ENCODE data around the gene MAPK4. TPM values are rescaled to one million over a fixed set of nuclear protein-coding genes. Genes with fewer than 3 reads are reported as not detected.

Gene MAPK4
- total RNA-seq, 8 experiments from 2014 or later, result 0.46 to 13.1 (median 10.6) TPM

GRCh38 chr18:50616484-50617048, 56.7 kb downstream of the MAPK4 start:
- in situ Hi-C loops (cut with MboI; ENCODE audit: low pct_unique_long_range_greater_than_20kb in 2 of 9, low sequenced_read_pairs in 9 of 9, unreplicated experiment in 9 of 9), result no loop called here
- WGBS, 10 experiments, result 17 to 100% (median 75%) methylated on average over 1 to 5 of the region's 5 CpGs; no CpG with 5 or more reads in 4 of the 10 experiments
- H3K27ac ChIP-seq, result no peak overlapping the region
- H3K4me3 ChIP-seq, result no peak overlapping the region
- ATAC-seq (replicated peaks in 6 of 8), result peak in 1 of 8 experiments; percentile 43
- H3K4me1 ChIP-seq (replicated peaks in 1 of 2), result no peaks in the 10 kb centered on the region

GRCh38 chr18:50619861-50620275, 60.0 kb downstream of the MAPK4 start:
- ATAC-seq (replicated peaks in 6 of 8), result peak in 1 of 8 experiments; percentile 51
- Histone ChIP-seq H3K4me1 (replicated peaks in 1 of 2) (no peaks in the 10 kb centered on the region), H3K4me3 (no peak overlapping the region), H3K27ac (no peak overlapping the region)
- WGBS, 10 experiments, result 20 to 100% (median 96%) methylated on average over 1 to 3 of the region's 4 CpGs
- in situ Hi-C loops (cut with MboI; ENCODE audit: low pct_unique_long_range_greater_than_20kb in 2 of 9, low sequenced_read_pairs in 9 of 9, unreplicated experiment in 9 of 9), result no loop called here

GRCh38 chr18:50620319-50620718, 60.4 kb downstream of the MAPK4 start:
- in situ Hi-C loops (cut with MboI; ENCODE audit: low pct_unique_long_range_greater_than_20kb in 2 of 9, low sequenced_read_pairs in 9 of 9, unreplicated experiment in 9 of 9), result no loop called here
- Histone ChIP-seq H3K4me3 (no peak overlapping the region), H3K27ac (no peak overlapping the region), H3K4me1 (replicated peaks in 1 of 2) (no peaks in the 10 kb centered on the region)
- 27 to 100% (median 91%) methylated on average over 1 to 2 of the region's 2 CpGs; no CpG with 5 or more reads in 2 of the 10 experiments for WGBS, 10 experiments
- no peak for ATAC-seq (replicated peaks in 6 of 8)

GRCh38 chr18:50621366-50621765, 61.5 kb downstream of the MAPK4 start:
- Histone ChIP-seq H3K4me3 (no peak overlapping the region), H3K4me1 (replicated peaks in 1 of 2) (no peaks in the 10 kb centered on the region), H3K27ac (no peak overlapping the region)
- ATAC-seq (replicated peaks in 6 of 8), result no peak
- 29 to 100% (median 85%) methylated on average over 1 to 2 of the region's 2 CpGs; no CpG with 5 or more reads in 6 of the 10 experiments for WGBS, 10 experiments
- in situ Hi-C loops (cut with MboI; ENCODE audit: low pct_unique_long_range_greater_than_20kb in 2 of 9, low sequenced_read_pairs in 9 of 9, unreplicated experiment in 9 of 9), result no loop called here

GRCh38 chr18:50622320-50622719, 62.4 kb downstream of the MAPK4 start:
- H3K4me3 ChIP-seq, result no peak overlapping the region
- H3K27ac ChIP-seq, result no peak overlapping the region
- 33 to 94% (median 86%) methylated on average over 1 to 3 of the region's 3 CpGs; no CpG with 5 or more reads in 5 of the 10 experiments for WGBS, 10 experiments
- H3K4me1 ChIP-seq (replicated peaks in 1 of 2), result no peaks in the 10 kb centered on the region
- peak in 1 of 8 experiments; percentile 49 for ATAC-seq (replicated peaks in 6 of 8)
- in situ Hi-C loops (cut with MboI; ENCODE audit: low pct_unique_long_range_greater_than_20kb in 2 of 9, low sequenced_read_pairs in 9 of 9, unreplicated experiment in 9 of 9), result no loop called here

GRCh38 chr18:50622865-50623393, 63.0 kb downstream of the MAPK4 start:
- ATAC-seq (replicated peaks in 6 of 8), result no peak
- no peaks in the 10 kb centered on the region for H3K4me1 ChIP-seq (replicated peaks in 1 of 2)
- no peak overlapping the region for H3K4me3 ChIP-seq
- 0 to 100% (median 48%) methylated on average over 1 to 6 of the region's 7 CpGs; no CpG with 5 or more reads in 1 of the 10 experiments for WGBS, 10 experiments
- H3K27ac ChIP-seq, result no peak overlapping the region
- in situ Hi-C loops (cut with MboI; ENCODE audit: low pct_unique_long_range_greater_than_20kb in 2 of 9, low sequenced_read_pairs in 9 of 9, unreplicated experiment in 9 of 9), result no loop called here

- no peak for ATAC-seq (replicated peaks in 6 of 8)
- 0 to 93% (median 45%) methylated on average over 1 to 4 of the region's 4 CpGs; no CpG with 5 or more reads in 1 of the 10 experiments for WGBS, 10 experiments
- in situ Hi-C loops (cut with MboI; ENCODE audit: low pct_unique_long_range_greater_than_20kb in 2 of 9, low sequenced_read_pairs in 9 of 9, unreplicated experiment in 9 of 9), result no loop called here
- Histone ChIP-seq H3K4me3 (no peak overlapping the region), H3K4me1 (replicated peaks in 1 of 2) (peaks cover 0 to 3% of the 10 kb centered on the region in 2 donors), H3K27ac (no peak overlapping the region)
Observed at GRCh38 chr18:50623694-50624352, 63.9 kb downstream of the MAPK4 start.

GRCh38 chr18:50624981-50625380, 65.1 kb downstream of the MAPK4 start:
- Histone ChIP-seq H3K4me1 (replicated peaks in 1 of 2) (peaks cover 0 to 5% of the 10 kb centered on the region in 2 donors), H3K4me3 (no peak overlapping the region), H3K27ac (no peak overlapping the region)
- in situ Hi-C loops (cut with MboI; ENCODE audit: low pct_unique_long_range_greater_than_20kb in 2 of 9, low sequenced_read_pairs in 9 of 9, unreplicated experiment in 9 of 9), result loop anchor here in 1 of 9 experiments (25.0 kb wide), 1 partner anchor 112 kb away; no protein-coding TSS in a partner anchor
- ATAC-seq (replicated peaks in 6 of 8), result no peak
- 0 to 100% (median 65%) methylated on average over 1 to 3 of the region's 3 CpGs for WGBS, 10 experiments

GRCh38 chr18:50626317-50626716, 66.4 kb downstream of the MAPK4 start:
- 60 to 100% (median 84%) methylated on average over 1 to 5 of the region's 10 CpGs; no CpG with 5 or more reads in 4 of the 10 experiments for WGBS, 10 experiments

GRCh38 chr18:50627594-50628532, 68.0 kb downstream of the MAPK4 start:
- Histone ChIP-seq H3K4me1 (replicated peaks in 1 of 2) (peaks cover 0 to 5% of the 10 kb centered on the region in 2 donors), H3K4me3 (no peak overlapping the region), H3K27ac (no peak overlapping the region)
- ATAC-seq (replicated peaks in 6 of 8), result no peak
- WGBS, 10 experiments, result 25 to 100% (median 88%) methylated on average over 2 to 10 of the region's 16 CpGs; no CpG with 5 or more reads in 2 of the 10 experiments
- in situ Hi-C loops (cut with MboI; ENCODE audit: low pct_unique_long_range_greater_than_20kb in 2 of 9, low sequenced_read_pairs in 9 of 9, unreplicated experiment in 9 of 9), result loop anchor here in 1 of 9 experiments (25.0 kb wide), 1 partner anchor 109 kb away; no protein-coding TSS in a partner anchor

More at GRCh38 chr18:50626317-50626716, 66.4 kb downstream of the MAPK4 start:
- Histone ChIP-seq H3K4me3 (no peak overlapping the region), H3K27ac (no peak overlapping the region), H3K4me1 (replicated peaks in 1 of 2) (peaks cover 0 to 5% of the 10 kb centered on the region in 2 donors)
- no peak for ATAC-seq (replicated peaks in 6 of 8)
- in situ Hi-C loops (cut with MboI; ENCODE audit: low pct_unique_long_range_greater_than_20kb in 2 of 9, low sequenced_read_pairs in 9 of 9, unreplicated experiment in 9 of 9), result loop anchor here in 1 of 9 experiments (25.0 kb wide), 1 partner anchor 111 kb away; no protein-coding TSS in a partner anchor

- no peak for ATAC-seq (replicated peaks in 6 of 8)
- Histone ChIP-seq H3K4me1 (replicated peaks in 1 of 2) (peaks cover 0 to 5% of the 10 kb centered on the region in 2 donors), H3K4me3 (no peak overlapping the region), H3K27ac (no peak overlapping the region)
- WGBS, 10 experiments, result 43 to 100% (median 100%) methylated on average over 1 to 2 of the region's 2 CpGs; no CpG with 5 or more reads in 3 of the 10 experiments
- in situ Hi-C loops (cut with MboI; ENCODE audit: low pct_unique_long_range_greater_than_20kb in 2 of 9, low sequenced_read_pairs in 9 of 9, unreplicated experiment in 9 of 9), result loop anchor here in 1 of 9 experiments (25.0 kb wide), 1 partner anchor 109 kb away; no protein-coding TSS in a partner anchor
Observed at GRCh38 chr18:50628533-50628905, 68.6 kb downstream of the MAPK4 start.

GRCh38 chr18:50629148-50629631, 69.3 kb downstream of the MAPK4 start:
- Histone ChIP-seq H3K4me1 (replicated peaks in 1 of 2) (peaks cover 0 to 5% of the 10 kb centered on the region in 2 donors), H3K4me3 (no peak overlapping the region), H3K27ac (no peak overlapping the region)
- ATAC-seq (replicated peaks in 6 of 8), result peak in 3 of 8 experiments; percentile 37 to 74 (median 64)
- in situ Hi-C loops (cut with MboI; ENCODE audit: low pct_unique_long_range_greater_than_20kb in 2 of 9, low sequenced_read_pairs in 9 of 9, unreplicated experiment in 9 of 9), result loop anchor here in 1 of 9 experiments (25.0 kb wide), 1 partner anchor 108 kb away; no protein-coding TSS in a partner anchor
- WGBS, 10 experiments, result 22 to 100% (median 73%) methylated on average over 1 to 5 of the region's 5 CpGs; no CpG with 5 or more reads in 1 of the 10 experiments

Measured in motor neuron (in vitro differentiated cells).